22Rv1 (cell line): ENCODE measurements around the gene APEH.

Source experiments
- ZFX ChIP-seq: fragments of 450-650 bp; IDR thresholded peaks from 2 replicates; pipeline ENCODE4 v1.6.1; 2017; ENCODE audit warnings: antibody characterized with exemption, borderline replicate concordance
- TF ChIP-seq, protein P1 (sequence below): fragments of 450-650 bp; IDR thresholded peaks from 2 replicates; pipeline ENCODE4 v1.5.1; 2017; ENCODE audit warnings: mild to moderate bottlenecking

DNA sequence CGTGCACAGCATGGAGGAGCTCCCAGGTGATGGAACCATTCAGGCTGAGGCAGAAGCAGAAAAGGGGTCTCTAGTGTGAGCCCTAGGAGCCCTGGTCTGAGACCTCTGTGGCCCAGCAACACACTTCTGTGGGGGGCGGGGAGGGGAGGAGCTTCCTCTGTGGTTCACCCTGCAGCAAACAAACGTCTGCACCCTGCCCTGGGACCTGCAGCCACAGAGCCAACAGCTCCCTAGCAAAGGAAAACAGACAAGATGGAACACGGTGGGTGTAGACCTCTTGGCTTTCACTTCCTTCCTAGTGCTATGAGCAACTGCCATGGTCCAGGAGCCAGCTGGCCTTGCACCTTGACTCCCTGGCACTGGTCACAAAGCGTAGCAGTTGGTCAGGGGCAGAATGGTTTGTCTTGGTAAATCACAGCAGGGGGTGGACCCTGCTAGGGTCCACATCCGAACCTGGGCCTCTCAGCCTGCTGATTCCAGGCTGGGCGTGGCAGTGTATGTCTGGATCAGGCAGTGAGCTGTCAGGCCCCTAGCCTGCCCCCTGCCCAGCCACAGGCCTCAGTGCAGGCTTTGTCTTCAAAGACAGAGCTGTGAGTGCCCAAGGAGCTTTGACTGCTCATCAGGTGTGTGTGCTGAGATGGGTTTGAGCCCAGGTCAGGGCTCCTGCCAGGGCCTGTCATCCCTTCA is 38.6 kb downstream of the APEH start:
- TF ChIP-seq, protein P1, sequence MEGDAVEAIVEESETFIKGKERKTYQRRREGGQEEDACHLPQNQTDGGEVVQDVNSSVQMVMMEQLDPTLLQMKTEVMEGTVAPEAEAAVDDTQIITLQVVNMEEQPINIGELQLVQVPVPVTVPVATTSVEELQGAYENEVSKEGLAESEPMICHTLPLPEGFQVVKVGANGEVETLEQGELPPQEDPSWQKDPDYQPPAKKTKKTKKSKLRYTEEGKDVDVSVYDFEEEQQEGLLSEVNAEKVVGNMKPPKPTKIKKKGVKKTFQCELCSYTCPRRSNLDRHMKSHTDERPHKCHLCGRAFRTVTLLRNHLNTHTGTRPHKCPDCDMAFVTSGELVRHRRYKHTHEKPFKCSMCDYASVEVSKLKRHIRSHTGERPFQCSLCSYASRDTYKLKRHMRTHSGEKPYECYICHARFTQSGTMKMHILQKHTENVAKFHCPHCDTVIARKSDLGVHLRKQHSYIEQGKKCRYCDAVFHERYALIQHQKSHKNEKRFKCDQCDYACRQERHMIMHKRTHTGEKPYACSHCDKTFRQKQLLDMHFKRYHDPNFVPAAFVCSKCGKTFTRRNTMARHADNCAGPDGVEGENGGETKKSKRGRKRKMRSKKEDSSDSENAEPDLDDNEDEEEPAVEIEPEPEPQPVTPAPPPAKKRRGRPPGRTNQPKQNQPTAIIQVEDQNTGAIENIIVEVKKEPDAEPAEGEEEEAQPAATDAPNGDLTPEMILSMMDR: no peak
- TF ChIP-seq ZFX: no peak
